Esophagus muscularis mucosa (tissue), 4 donors: Measurements from ENCODE around the gene IL12RB2. TPM values are rescaled to one million over a fixed set of nuclear protein-coding genes. Genes with fewer than 3 reads are reported as not detected.

Experiments used
- DNase-seq: peaks from one replicate; pipeline ENCODE4 v3.0.0-alpha.2; 2017; ENCODE audit errors: extremely low spot score
- H3K27ac ChIP-seq, 4 donors: fragments of 200-600 bp; sonication (generic); replicated peaks in 1 of 4; 1 replicate in 3 of 4; 2 replicates in 1 of 4; pipeline ENCODE4 v1.5.1; 2016 to 2019; ENCODE audit warnings: mild to moderate bottlenecking in 1 of 4
- H3K27me3 ChIP-seq, 4 donors: fragments of 200-600 bp; sonication (generic); one replicate each; pipeline versions ENCODE4 v1.5.1 to v1.6.0; 2016 to 2019
- H3K36me3 ChIP-seq, 4 donors: fragments of 200-600 bp; sonication (generic); one replicate each; pipeline ENCODE4 v1.5.1; 2016 to 2019
- H3K4me1 ChIP-seq, 4 donors: fragments of 200-600 bp; sonication (generic); one replicate each; pipeline ENCODE4 v1.5.1; 2016 to 2019
- H3K4me3 ChIP-seq, 4 donors: fragments of 200-600 bp; sonication (generic); 1 replicate in 2 of 4; 2 replicates in 2 of 4; pipeline ENCODE4 v1.5.1; 2016 to 2019; ENCODE audit warnings: mild to moderate bottlenecking in 4 of 4, moderate library complexity in 1 of 4
- H3K9me3 ChIP-seq, 4 donors: fragments of 200-600 bp; sonication (generic); 1 replicate in 3 of 4; 2 replicates in 1 of 4; pipeline ENCODE4 v1.5.1; 2016 to 2019
- EP300 ChIP-seq: sonication (generic); formaldehyde crosslinking; IDR thresholded peaks from one replicate; pipeline ENCODE4 v1.6.1; 2017; ENCODE audit warnings: antibody characterized with exemption
- POLR2A ChIP-seq: fragments of 450-650 bp; IDR thresholded peaks from one replicate; pipeline ENCODE4 v1.6.1; 2017; ENCODE audit warnings: antibody characterized with exemption, moderate library complexity, mild to moderate bottlenecking, low read depth
- POLR2AphosphoS5 ChIP-seq, 2 donors: sonication (generic); formaldehyde crosslinking; IDR thresholded peaks; one replicate each; pipeline ENCODE4 v1.6.1; 2017; ENCODE audit warnings: antibody characterized with exemption in 2 of 2
- WGBS: methylation state at CpG from one replicate; pipeline ENCODE4 v1.1.5; 2018; 5-methylcytosine and 5-hydroxymethylcytosine counted together
- intact Hi-C: fragments of 100-400 bp; cut with DNase I; formaldehyde crosslinking; loops from one replicate; pipeline ENCODE4 v1.15.1; 2023
- total RNA-seq, 4 donors: library from RNA; depleted of rRNA; stranded (reverse); fragments of >200 nt; gene quantifications; one replicate each; pipeline versions ENCODE4 v1.1.0 to v1.2.1, GENCODE V29; 2016
- TF ChIP-seq, protein P1 (sequence below), 3 experiments: fragments of 200-600 bp in 2 of 3; fragments of 450-650 bp in 1 of 3; sonication (generic) in 2 of 3; IDR thresholded peaks; one replicate each; pipeline ENCODE4 v1.5.1; 2017 to 2019; ENCODE audit warnings: antibody characterized with exemption in 3 of 3, mild to moderate bottlenecking in 2 of 3, moderate library complexity in 1 of 3

The IL12RB2 gene
- total RNA-seq, 4 donors from 2014 or later, result 0.29 to 1.3 (median 0.65) TPM; not detected in 1

GRCh38 chr1:67427465-67427864, 119.8 kb downstream of the IL12RB2 start:
- intact Hi-C loops, result no loop called here
- Histone ChIP-seq H3K27ac (no peak overlapping the region), H3K36me3 (peaks cover 26 to 38% (median 34%) of the 10 kb centered on the region in 4 donors), H3K4me3 (peak overlapping the region; percentile 78 to 92 (median 80)), H3K4me1 (peaks cover 32 to 45% (median 39%) of the 10 kb centered on the region in 4 donors), H3K9me3 (no peaks in the 10 kb centered on the region), H3K27me3 (no peaks in the 10 kb centered on the region)
- DNase-seq, result no peak
- TF ChIP-seq POLR2AphosphoS5 (IDR thresholded peaks at IDR 0.05), result no peak
- TF ChIP-seq EP300, result no peak
- no peak for TF ChIP-seq POLR2A
- TF ChIP-seq, protein P1, sequence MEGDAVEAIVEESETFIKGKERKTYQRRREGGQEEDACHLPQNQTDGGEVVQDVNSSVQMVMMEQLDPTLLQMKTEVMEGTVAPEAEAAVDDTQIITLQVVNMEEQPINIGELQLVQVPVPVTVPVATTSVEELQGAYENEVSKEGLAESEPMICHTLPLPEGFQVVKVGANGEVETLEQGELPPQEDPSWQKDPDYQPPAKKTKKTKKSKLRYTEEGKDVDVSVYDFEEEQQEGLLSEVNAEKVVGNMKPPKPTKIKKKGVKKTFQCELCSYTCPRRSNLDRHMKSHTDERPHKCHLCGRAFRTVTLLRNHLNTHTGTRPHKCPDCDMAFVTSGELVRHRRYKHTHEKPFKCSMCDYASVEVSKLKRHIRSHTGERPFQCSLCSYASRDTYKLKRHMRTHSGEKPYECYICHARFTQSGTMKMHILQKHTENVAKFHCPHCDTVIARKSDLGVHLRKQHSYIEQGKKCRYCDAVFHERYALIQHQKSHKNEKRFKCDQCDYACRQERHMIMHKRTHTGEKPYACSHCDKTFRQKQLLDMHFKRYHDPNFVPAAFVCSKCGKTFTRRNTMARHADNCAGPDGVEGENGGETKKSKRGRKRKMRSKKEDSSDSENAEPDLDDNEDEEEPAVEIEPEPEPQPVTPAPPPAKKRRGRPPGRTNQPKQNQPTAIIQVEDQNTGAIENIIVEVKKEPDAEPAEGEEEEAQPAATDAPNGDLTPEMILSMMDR (IDR thresholded peaks at IDR 0.05), result no peak
- WGBS, result 11% methylated on average over 2 of the region's 2 CpGs

DNA sequence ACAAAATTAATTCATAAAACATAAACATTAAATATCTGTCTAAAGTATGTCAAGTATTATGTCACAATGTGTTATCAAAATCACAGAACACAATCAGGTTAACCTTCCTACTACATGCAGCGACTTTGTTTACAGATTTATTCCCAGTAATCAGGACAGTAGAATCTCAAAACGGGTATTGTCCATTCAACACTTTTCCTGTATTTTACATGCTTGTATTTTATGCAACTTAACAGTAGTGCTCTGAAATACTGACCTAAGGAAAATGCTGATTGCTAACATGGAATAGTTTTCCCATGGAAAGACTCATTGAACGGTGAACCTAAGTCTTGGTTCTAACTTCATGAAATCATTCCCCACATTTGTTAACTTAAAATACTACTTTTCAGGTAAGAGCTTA, 120.3 kb downstream of the IL12RB2 start:
- DNase-seq, result no peak
- Histone ChIP-seq H3K36me3 (peaks cover 21 to 33% (median 30%) of the 10 kb centered on the region in 4 donors), H3K4me1 (peaks cover 32 to 47% (median 41%) of the 10 kb centered on the region in 4 donors), H3K27ac (peak overlapping the region in 1 of 4 donors; percentile 96), H3K9me3 (no peaks in the 10 kb centered on the region), H3K27me3 (no peaks in the 10 kb centered on the region), H3K4me3 (peak overlapping the region; percentile 78 to 92 (median 80))
- 4% methylated on average over 3 of the region's 3 CpGs for WGBS
- intact Hi-C loops, result no loop called here
- TF ChIP-seq POLR2A (no peak), EP300 (no peak), POLR2AphosphoS5 (IDR thresholded peaks at IDR 0.05) (no peak)
- TF ChIP-seq, protein P1 (IDR thresholded peaks at IDR 0.05), result no peak

DNA sequence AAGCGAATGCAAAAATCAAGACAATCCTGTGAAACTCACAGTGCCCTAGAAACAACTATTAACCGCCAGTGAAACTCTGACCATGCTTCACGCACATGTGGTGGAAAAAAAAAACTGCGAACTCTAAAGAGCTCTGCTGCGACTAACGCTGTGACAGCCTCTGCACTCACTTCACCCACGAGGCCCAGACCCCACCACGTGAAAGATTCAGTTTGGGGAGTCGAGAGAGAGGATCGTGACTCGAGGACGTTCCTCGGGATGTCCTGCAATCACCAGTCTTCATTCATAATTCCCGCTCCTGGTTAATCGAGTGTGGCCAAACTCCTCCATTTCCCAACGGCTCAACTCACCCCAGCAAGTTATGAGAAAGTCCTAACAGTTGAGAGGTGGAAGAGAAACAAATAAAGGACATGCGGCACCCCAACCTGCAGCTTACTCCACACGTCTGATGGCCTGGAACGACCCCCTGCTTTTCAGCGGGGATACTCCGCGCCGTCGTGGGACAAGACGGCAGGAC, 121.4 kb downstream of the IL12RB2 start:
- H3K27me3 ChIP-seq, result no peaks in the 10 kb centered on the region
- 0% methylated on average over 24 of the region's 25 CpGs for WGBS
- H3K9me3 ChIP-seq, result no peaks in the 10 kb centered on the region
- peaks cover 10 to 22% (median 18%) of the 10 kb centered on the region in 4 donors for H3K36me3 ChIP-seq
- DNase-seq, result no peak
- H3K27ac ChIP-seq, result peak overlapping the region; percentile 92 to 96 (median 92)
- peak overlapping the region; percentile 78 to 92 (median 80) for H3K4me3 ChIP-seq
- intact Hi-C loops, result no loop called here
- peaks cover 32 to 58% (median 50%) of the 10 kb centered on the region in 4 donors for H3K4me1 ChIP-seq
- no peak for TF ChIP-seq POLR2A
- TF ChIP-seq POLR2AphosphoS5 (IDR thresholded peaks at IDR 0.05), result no peak
- TF ChIP-seq, protein P1 (IDR thresholded peaks at IDR 0.05), result no peak
- TF ChIP-seq EP300, result no peak

DNA sequence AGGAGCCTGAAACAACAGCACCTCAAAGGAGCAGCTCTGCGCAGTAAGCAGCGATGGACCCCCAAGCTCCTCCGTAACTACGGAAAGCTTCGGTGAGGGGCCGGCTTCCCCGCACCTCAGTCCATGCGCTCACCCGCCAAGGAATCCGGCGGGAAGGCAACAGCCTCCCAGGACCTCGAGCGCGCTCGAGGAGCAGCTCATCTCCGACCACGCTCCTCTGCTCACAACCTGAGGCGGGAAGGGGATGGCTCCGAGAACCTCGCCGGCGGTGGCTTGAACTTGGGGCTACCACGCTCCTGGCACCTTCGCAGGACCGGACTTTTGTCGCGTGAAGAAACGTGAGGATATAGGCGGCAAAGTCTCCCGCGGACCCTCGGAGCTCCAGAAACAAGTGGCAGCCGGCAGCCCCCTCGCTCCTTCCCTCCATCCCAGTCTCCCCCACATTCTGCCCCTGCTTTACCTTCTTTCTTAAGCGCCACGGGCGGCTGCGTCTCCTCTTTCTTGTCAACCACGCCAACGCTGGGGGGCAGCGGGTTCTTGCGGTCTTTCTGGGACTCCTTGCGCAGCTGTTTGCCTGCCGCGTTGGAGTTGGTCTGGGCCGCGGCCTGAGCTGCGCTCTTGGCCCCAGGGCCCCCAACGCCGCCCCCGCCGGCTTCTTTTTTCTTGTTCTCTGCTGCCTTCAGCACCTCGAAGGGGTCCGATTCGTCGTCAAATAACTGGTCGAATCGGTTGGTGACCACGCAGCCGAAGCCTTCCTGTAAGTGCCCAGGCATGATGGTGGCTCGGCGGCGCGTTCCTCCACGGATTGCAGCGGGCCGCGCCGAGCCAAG, 122.1 kb downstream of the IL12RB2 start:
- 0% methylated on average over 31 of the region's 69 CpGs for WGBS
- no peak for DNase-seq
- Histone ChIP-seq H3K27ac (peak overlapping the region; percentile 92 to 96 (median 92)), H3K9me3 (no peaks in the 10 kb centered on the region), H3K4me3 (peak overlapping the region; percentile 78 to 92 (median 80)), H3K4me1 (peaks cover 32 to 65% (median 56%) of the 10 kb centered on the region in 4 donors), H3K27me3 (no peaks in the 10 kb centered on the region), H3K36me3 (peaks cover 3 to 15% (median 12%) of the 10 kb centered on the region in 4 donors)
- intact Hi-C loops, result loop anchor here (10.0 kb wide), 1 partner anchor 255 kb away; the partner anchor contains the start of gene GADD45A
- TF ChIP-seq POLR2AphosphoS5 (IDR thresholded peaks at IDR 0.05) (no peak), POLR2A (peak; percentile 51)
